Measurements from ENCODE around the gene AHRR.

DNA sequence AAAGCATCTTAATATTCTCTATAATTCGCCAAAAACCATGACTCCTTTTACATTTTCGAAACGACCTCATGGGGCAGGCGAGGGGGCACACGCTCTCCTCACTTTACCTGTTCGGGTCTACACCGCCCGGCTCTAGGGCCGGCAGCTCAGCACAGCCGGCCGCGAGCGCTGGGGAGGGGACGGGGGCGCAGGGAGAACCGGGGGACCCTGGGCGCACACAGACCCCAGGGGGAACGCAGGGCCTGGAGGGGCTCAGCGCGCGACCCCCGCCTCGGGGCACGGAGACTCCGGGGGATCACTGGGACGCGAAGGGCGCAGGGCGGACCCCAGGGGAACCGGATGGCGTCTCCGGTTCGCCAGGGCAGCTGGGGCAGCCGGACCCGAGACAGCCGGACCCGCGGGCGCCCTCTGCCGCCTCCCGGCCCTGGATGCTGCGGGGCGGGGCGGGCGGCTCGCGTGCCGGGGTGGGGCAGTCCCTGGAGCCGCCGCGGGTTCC lies at the start of gene AHRR:
- no peak for TF ChIP-seq ZNF639 (CRISPR knock-in tag; conservative IDR thresholded peaks at IDR 0.05 in 1 of 2, IDR thresholded peaks at IDR 0.05 in 1 of 2)
- no peak for TF ChIP-seq COPS2 (conservative IDR thresholded peaks at IDR 0.05)
- TF ChIP-seq ATF3 (IDR thresholded peaks at IDR 0.05), result no peak
- no peak for TF ChIP-seq ATF3 (CRISPR knock-in tag; conservative IDR thresholded peaks at IDR 0.05)
- TF ChIP-seq SAFB (IDR thresholded peaks at IDR 0.05; ENCODE audit: borderline replicate concordance, low read depth, low read length), result 0 out of 2 replicates have a peak, but pooled peaks have one; percentile 12
- no peak for TF ChIP-seq PTRF (tag; IDR thresholded peaks at IDR 0.05)
- no peak for TF ChIP-seq DPF2 (IDR thresholded peaks at IDR 0.05)
- TF ChIP-seq FOXM1 (IDR thresholded peaks at IDR 0.05; ENCODE audit: low read depth), result no peak
- TF ChIP-seq FOXM1 (CRISPR knock-in tag; IDR thresholded peaks at IDR 0.05; ENCODE audit: low read depth), result no peak
